Measurements from ENCODE around the gene TSC22D2.

TSC22D2 gene

DNA sequence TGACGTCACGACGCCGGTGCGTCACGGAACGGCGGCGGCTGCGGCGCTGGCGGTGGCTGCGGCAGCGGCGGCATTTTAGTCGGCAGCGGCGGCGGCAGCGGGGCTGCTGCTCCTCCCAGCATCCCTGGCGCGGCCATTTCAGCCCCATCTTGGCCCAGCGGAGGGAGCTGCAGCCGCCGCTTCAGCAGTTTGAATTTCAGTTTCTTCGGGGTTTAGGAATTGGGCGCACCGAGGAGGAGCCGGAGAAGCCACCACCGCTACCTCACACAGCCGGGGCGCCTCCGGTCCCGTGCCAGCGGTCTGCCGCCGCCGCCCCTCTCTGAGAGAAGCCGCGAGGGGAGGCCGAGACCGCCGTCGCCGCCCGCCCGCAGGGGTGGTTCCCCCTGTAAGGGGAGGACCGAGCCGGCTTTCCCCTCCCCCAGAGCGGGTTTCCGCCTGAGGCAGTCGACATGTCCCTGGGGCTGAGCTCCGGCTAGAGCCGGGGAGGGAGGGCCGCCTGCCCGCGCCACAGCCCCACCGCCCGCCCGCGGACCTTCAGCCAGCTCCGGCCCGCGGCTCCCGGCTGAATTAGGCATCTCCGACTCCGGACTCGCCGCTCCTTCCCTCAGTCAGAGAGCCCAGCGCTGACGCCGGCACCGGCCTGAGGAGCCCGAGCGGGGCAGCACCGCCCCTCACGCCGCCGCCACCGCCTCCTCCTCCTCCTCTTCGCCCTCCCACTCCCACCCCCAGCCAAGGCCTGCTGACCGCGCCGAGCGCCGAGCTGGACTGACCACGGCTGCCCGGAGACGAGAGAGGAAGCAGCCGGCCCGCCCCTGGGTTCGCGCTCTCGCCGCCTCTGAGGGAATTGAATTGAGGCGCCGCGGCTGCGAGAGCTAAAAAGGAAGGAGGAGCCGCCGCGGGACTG, at the start of gene TSC22D2:
Gene TSC22D2 (plus strand): TSS at position 78 of the 904 bp plus-strand sequence. CDS start 1,053 bp downstream, outside the sequence.
- peak; percentile 98 for DNase-seq

- DNase-seq: no peak
Measured at GRCh38 chr3:150359381-150359780, 48.7 kb upstream of the TSC22D2 start.

GRCh38 chr3:150360966-150361365, 47.1 kb upstream of the TSC22D2 start:
- no peak for DNase-seq

DNA sequence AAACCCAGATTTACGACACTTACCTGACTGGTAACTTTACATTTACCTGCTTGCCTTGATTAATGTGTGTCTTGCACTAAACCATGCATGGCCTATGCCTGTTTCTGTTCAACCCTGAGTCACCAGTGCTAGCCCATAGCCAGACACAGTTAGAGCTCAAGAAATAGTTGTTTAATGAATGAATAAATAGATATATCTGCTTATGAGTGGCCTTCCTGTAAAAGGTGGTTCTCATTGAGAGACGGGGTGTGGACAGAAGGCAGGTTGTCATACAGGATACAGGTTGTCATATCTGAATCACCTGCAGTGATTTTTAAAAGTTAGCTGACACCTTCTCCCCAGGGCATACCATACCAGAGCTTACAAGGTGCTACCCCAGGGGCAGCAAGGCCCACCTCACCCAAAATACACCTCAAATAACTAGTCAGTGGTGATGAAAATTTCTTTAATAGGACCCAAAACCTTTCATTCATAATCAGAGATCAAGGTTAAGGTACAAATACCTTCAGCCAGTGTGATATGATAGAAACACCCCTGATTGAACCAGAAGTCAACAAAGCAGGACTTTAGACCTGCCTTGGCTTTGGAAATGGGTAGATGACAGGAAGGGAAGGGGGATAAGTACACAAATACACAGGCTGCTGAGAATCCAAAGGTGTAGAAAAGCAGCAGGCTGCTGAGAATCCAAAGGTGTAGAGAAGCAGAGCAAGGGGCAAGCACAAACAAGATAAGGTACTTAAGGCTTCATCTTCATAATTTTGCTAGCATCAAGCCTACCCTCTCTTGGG, 45.4 kb upstream of the TSC22D2 start:
- no peak for DNase-seq

DNA sequence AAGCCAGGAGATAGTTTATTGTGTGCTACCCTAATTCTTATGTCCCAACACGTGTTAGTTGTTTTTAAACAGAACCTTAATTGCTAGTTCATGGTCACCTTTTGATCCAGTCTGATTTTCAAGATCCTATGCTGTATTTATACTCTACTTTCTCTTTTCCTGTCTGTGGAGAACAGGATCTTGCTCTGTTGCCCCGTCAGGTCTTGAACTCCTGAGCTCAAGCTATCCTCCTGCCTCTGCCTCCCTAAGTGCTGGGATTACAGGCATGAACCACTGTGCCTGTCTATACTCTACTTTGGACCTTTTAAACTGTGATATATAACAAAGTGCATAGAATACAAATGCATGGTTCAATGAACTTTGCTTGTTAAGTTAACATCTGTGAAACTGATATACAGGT, 44.7 kb upstream of the TSC22D2 start:
- DNase-seq: no peak

- DNase-seq: no peak
Measured at GRCh38 chr3:150365132-150365604, 42.9 kb upstream of the TSC22D2 start.

GRCh38 chr3:150367757-150368156, 40.3 kb upstream of the TSC22D2 start:
- no peak for DNase-seq

- DNase-seq: peak; percentile 75
Measured at GRCh38 chr3:150370122-150370602, 37.9 kb upstream of the TSC22D2 start.

GRCh38 chr3:150370999-150371398, 37.1 kb upstream of the TSC22D2 start:
- DNase-seq: no peak

- peak; percentile 87 for DNase-seq
Measured at GRCh38 chr3:150371741-150372254, 36.3 kb upstream of the TSC22D2 start.

DNA sequence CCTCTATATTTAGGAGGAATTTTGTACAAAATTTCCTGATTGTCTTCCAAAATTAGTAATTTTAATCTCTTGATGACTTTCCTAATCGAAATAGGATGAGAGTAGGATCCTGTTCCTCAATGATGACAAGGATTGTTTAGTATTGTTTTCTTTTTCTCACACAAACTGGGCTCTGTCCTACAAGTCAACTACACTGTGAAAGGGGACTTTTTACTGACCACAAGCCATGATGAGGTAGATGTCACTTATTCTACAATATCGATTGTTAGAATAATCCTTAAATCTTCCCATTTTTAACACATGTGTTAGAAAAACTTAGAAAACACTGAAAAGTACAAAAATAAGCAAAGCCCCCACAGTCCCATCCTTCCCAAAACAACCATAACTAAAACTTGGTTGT, 35.8 kb upstream of the TSC22D2 start:
- DNase-seq: no peak

DNA sequence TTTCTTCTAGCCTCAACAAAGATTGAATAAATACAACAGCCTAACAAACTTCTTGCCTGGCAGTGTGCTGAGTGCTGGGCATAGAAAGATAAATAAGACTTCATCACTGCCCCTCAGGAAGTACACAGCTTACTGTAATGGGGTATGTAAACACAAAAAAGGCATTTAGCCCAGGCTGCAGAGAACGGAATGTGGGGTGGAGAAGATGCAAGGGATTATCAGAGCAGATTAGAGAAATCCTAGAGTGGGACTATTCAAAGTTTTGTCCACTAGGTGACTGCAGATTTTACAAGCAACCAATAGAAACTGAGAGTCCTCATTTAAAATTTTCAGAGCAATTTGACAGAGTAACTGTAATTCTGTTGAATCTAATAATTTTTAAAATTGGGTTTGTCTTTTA, 35.4 kb upstream of the TSC22D2 start:
- DNase-seq: no peak

GRCh38 chr3:150373234-150373875, 34.7 kb upstream of the TSC22D2 start:
- DNase-seq: no peak

DNA sequence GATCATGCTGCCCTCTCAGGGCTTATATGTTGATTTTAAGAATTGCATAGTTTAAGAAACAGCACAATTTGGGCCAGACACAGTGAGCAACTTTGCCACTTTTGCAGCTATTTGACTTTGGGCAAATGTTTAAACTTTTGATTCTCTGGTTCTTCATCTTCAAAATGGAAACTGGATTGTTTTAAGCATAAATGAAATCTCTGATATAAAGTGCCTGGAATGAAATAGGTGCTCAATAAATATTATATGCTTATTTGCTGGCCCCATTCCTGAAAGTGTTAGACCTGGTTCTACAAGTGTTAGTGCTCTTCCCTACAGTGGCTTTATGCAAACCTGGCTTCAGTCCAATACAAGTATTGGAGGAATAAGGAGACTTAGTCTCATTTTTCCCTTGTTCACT, 33.1 kb upstream of the TSC22D2 start:
- no peak for DNase-seq

DNA sequence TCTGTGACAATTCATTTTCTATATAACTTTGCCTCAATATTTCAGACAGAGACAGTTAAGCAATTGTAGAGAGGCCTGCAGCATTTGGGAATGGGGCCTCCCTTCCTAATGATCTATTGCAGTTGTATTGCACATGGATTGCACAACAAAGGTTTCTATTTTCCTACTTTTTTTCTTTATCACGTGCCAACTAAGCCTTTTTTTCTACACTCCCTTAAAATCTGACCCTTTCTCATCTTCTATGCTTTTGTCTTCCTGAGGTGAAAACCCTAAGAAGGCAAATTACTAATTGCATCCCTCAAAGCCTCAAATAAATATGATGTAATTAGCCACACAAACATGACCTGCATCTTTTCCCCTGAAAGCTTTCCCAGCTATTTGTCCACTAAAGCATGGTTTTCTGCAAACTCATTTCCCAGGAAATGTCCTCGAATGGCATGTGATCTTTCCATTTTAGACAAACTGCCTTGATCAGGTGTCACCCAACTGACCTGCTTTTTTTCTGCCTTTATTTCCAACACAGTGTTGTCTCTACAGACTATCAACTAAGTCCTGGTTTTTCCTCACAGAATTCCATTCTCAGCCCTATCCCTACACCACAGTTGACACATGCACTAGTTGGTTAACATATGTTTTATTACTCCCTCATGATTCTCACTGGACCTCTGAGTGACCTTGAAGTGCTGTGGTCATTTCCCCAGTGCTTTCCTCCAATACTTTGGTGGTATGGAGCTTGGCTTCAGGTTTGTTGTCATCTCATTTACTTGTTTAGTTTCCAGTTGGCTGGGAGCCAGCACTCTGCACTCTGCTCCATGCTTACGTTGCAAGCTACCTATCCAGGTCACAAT, 31.9 kb upstream of the TSC22D2 start:
- no peak for DNase-seq

DNA sequence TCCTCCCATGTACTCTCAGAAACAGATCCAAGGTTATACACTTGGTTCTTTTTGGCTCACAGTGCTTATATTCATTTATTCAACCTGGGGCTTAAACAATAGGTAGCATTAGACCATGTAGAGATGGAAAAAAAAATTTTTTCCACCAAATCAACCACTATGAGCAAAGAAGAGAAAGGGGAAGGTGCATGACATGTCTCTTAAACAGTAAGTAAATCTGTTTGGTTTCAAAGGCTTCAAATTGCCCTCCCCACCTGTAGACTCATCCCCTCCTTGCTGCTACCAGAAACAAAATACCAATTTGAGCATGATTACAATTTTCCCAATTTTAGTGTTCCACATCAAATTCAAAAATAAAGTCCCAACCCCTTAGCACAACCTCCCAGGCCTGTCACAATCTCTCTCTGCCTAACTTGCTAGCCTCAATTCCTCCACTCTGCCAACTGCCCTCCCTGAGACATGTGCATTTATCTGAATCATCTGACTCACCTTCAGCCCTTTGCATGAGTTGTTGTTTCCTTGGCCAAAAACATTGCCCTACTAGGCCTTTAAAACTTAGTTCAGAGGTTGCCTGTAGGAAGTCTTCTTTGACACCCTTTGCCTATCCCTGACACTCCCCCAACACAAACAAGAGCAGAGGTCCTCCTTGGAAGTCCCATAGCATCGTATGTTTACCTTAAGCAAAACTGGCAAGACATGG, 30.3 kb upstream of the TSC22D2 start:
- DNase-seq: no peak

GRCh38 chr3:150378301-150378748, 29.8 kb upstream of the TSC22D2 start:
- no peak for DNase-seq

DNA sequence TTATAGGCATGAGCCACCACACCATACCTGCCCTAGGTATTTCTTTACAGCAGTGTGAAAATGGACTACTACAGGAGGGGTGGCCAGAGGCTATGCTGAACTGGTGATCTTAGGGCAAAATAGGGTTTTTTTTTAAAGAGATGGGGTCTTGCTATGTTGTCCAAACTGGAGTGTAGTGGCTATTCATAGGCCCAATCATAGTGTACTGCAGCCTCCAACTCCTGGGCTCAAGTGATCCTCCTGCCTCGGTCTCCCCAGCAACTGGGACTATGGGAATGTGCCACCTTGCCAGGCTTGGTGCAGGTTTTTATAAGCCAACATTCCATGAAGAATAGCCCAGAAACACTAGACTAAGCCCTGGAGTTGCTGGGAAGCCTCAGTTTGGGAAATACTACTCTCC, 28.6 kb upstream of the TSC22D2 start:
- DNase-seq: no peak

GRCh38 chr3:150384296-150385212, 23.5 kb upstream of the TSC22D2 start:
- DNase-seq: peak; percentile 70

Measured in femur (tissue), 1 donor.